Activated CD4-positive, alpha-beta T cell treated with anti-CD3 and anti-CD28 coated beads for 36 hours (primary cell): ENCODE measurements around the gene IFNA4. TPM values are rescaled to one million over a fixed set of nuclear protein-coding genes. Genes with fewer than 3 reads are reported as not detected.
"Not testable (repeated sequence)": the region's sequence is repeated elsewhere in the genome, so short reads cannot be mapped to it uniquely, and the experiment has no call there.

Experiments used
- ATAC-seq: fragments of 200-7000 bp; cut with Tn5 transposase; one replicate; pipeline ENCODE4 v1.10.0; 2021; ENCODE audit warnings: mild to moderate bottlenecking, moderate library complexity
- CTCF ChIA-PET: fragments of 350-600 bp; sonication (Branson Sonifier 250); formaldehyde crosslinking; loops from one replicate; lab custom pipeline; 2021; ENCODE audit warnings: antibody characterized with exemption; lab: Charles Lee
- POLR2A ChIA-PET: fragments of 350-600 bp; sonication (Branson Sonifier 250); formaldehyde crosslinking; loops from one replicate; lab custom pipeline; 2021; ENCODE audit warnings: antibody characterized with exemption, inconsistent platforms; lab: Charles Lee
- DNase-seq: peaks from one replicate; pipeline ENCODE4 v3.0.0-alpha.2; 2020
- H3K27ac Mint-ChIP-seq: one replicate; pipeline ENCODE4 v1.8.0; 2021; ENCODE audit warnings: mixed read lengths
- H3K27me3 Mint-ChIP-seq: one replicate; pipeline ENCODE4 v1.8.0; 2021; ENCODE audit warnings: mixed read lengths
- H3K36me3 Mint-ChIP-seq: one replicate; pipeline ENCODE4 v1.8.0; 2021; ENCODE audit warnings: low read depth, mixed read lengths
- H3K4me1 Mint-ChIP-seq: one replicate; pipeline ENCODE4 v1.8.0; 2021; ENCODE audit warnings: mixed read lengths
- H3K4me3 Mint-ChIP-seq: one replicate; pipeline ENCODE4 v1.8.0; 2021; ENCODE audit warnings: mild to moderate bottlenecking, moderate library complexity, mixed read lengths
- H3K9me3 Mint-ChIP-seq: one replicate; pipeline ENCODE4 v1.8.0; 2021; ENCODE audit warnings: low read depth, mixed read lengths
- intact Hi-C, 2 experiments: fragments of 100-400 bp; cut with DNase I in 1 of 2; cut with micrococcal nuclease in 1 of 2; formaldehyde crosslinking; loops; one replicate each; pipeline versions ENCODE4 v1.14.2 to v1.15.1; 2022 to 2024; cut with DNase I, micrococcal nuclease
- total RNA-seq, 2 experiments: library from RNA; stranded (reverse); gene quantifications; one replicate each; pipeline ENCODE4 v1.2.3, GENCODE V29; 2021

IFNA4 gene
- total RNA-seq, 2 experiments from 2014 or later = not detected

DNA sequence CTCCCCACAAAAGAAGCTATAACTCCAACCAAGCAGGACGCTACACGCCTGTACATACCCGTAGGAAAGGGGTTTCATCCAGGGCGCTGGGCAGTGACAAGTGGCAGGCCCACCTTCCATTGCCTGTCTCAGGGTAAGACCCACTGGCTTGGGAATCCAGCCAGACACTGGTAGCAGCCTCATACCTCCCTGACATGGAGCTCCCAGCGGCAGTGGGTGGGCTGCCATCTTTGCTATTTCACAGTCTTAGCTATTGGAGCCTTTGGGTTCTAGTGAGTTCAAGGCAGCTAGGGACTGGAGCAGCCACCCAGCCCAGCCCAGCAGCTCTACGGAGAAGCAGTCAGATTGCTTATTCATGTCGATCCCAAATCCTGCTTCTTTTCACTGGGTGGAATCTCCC is 22.9 kb upstream of the IFNA4 start:
- POLR2A ChIA-PET = no interaction called here

GRCh38 chr9:21207043-21207442 is 19.7 kb upstream of the IFNA4 start, which contains the start of gene IFNA10:
Gene IFNA10, minus strand, starts transcription at chr9:21207143. Its CDS starts 46 bp downstream, at chr9:21207097.
- ATAC-seq, POLR2A ChIA-PET, H3K4me3 Mint-ChIP-seq, H3K27ac Mint-ChIP-seq, intact Hi-C loops, H3K9me3 Mint-ChIP-seq, DNase-seq, H3K4me1 Mint-ChIP-seq, H3K36me3 Mint-ChIP-seq: not testable (repeated sequence)
- CTCF ChIA-PET = interaction anchor here (0.8 kb wide), 1 partner anchor 119 kb away, joined by 3 read pairs; no protein-coding TSS in a partner anchor
- H3K27me3 Mint-ChIP-seq = peaks cover 19% of the 10 kb centered on the region

More for the DNA sequence above, 22.9 kb upstream of the IFNA4 start:
- ATAC-seq = no peak
- Mint-ChIP-seq H3K4me1 (peaks cover 8% of the 10 kb centered on the region), H3K4me3 (no peak overlapping the region), H3K27me3 (peaks cover 14% of the 10 kb centered on the region), H3K9me3 (no peaks in the 10 kb centered on the region), H3K36me3 (no peaks in the 10 kb centered on the region), H3K27ac (no peak overlapping the region)
- CTCF ChIA-PET = no interaction called here
- no peak for DNase-seq
- intact Hi-C loops = no loop called here

- Mint-ChIP-seq H3K4me3 (no peak overlapping the region), H3K4me1 (peaks cover 13% of the 10 kb centered on the region), H3K27ac (no peak overlapping the region), H3K27me3 (peaks cover 28% of the 10 kb centered on the region), H3K9me3 (peaks cover 3% of the 10 kb centered on the region), H3K36me3 (no peaks in the 10 kb centered on the region)
- ChIA-PET POLR2A (no interaction called here), CTCF (interaction anchor here (0.6 to 1.3 kb wide), 2 partner anchors 11 to 195 kb away, joined by 3 read pairs; no protein-coding TSS in a partner anchor)
- DNase-seq (no peak), ATAC-seq (peak; percentile 68)
- intact Hi-C loops = no loop called here
Measured at GRCh38 chr9:21205204-21205603, 17.8 kb upstream of the IFNA4 start.

DNA sequence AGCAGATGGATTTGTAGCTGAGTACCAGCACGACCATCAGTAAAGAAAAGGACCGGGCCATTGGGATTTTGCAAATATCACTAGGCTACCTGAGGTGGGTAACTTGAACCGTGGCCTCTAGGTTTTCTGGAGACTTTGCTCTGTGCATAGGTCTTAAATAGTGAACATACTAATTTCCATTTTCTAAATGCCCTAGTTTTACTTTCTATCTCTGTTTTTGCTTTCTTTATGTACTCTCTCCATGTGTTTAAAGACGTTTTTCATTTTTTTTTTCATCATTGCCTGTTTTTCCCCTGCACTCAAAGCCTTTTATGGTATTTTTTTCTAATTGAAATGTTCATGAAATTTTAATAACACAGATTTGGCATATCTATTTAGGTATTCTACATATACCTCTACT is 14.7 kb upstream of the IFNA4 start, which contains the start of gene IFNA7:
Gene IFNA7 (minus strand): TSS at position 101 of the 400 bp plus-strand sequence. CDS start 40 bp downstream, at position 61.
- H3K27ac Mint-ChIP-seq, H3K36me3 Mint-ChIP-seq, DNase-seq, POLR2A ChIA-PET, ATAC-seq, H3K9me3 Mint-ChIP-seq, H3K4me3 Mint-ChIP-seq, intact Hi-C loops: not testable (repeated sequence)
- CTCF ChIA-PET = interaction anchor here (0.6 kb wide), 1 partner anchor 108 kb away, joined by 3 read pairs; no protein-coding TSS in a partner anchor
- Mint-ChIP-seq H3K27me3 (peaks cover 34% of the 10 kb centered on the region), H3K4me1 (peaks cover 13% of the 10 kb centered on the region)

DNA sequence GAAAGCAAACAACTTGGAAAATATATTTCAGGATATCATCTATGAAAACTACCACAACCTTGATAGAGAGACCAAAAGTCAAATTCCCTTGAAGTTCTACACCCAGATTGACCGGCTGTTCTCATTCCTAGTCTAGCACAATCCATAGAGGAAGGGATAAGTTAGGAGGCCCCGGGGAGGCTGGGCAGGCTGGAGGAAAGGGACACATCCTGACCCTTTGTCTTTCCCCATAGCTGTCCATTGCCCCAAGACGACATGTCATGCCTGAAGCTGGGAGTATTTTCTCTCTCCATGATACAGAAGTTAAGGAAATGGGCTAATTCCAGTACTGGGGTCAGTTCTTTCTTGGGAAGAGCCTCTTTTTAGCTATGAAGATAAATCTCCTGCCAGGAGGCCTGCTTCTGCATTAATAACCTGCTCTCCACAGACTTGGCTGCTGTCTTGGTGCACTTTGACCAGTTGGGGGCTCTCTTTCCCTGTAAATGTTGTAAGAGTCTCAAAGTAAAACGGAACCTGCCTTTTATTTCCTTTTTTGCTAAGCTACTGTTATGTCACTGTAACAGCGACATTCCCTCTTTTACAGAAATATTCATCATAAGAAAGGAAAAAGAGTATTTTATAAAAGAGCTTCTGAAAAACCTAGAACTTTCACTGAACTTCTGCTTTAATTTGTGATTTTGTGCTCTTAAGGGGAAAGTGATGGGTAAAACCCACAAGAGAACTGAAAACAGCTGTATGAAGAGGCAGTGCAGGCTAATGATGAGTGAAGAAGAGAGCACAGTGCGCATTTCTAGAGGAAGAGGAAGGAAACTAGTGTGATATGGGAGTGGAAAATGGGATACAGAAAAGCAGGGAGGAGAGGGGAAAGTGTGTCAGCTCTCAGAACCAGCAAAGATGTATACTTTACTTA is 7.7 kb upstream of the IFNA4 start:
- POLR2A ChIA-PET = not testable (repeated sequence)
- intact Hi-C loops = loop anchor here (1.0 to 10.0 kb wide), 6 partner anchors 122 to 594 kb away; no protein-coding TSS in a partner anchor

DNA sequence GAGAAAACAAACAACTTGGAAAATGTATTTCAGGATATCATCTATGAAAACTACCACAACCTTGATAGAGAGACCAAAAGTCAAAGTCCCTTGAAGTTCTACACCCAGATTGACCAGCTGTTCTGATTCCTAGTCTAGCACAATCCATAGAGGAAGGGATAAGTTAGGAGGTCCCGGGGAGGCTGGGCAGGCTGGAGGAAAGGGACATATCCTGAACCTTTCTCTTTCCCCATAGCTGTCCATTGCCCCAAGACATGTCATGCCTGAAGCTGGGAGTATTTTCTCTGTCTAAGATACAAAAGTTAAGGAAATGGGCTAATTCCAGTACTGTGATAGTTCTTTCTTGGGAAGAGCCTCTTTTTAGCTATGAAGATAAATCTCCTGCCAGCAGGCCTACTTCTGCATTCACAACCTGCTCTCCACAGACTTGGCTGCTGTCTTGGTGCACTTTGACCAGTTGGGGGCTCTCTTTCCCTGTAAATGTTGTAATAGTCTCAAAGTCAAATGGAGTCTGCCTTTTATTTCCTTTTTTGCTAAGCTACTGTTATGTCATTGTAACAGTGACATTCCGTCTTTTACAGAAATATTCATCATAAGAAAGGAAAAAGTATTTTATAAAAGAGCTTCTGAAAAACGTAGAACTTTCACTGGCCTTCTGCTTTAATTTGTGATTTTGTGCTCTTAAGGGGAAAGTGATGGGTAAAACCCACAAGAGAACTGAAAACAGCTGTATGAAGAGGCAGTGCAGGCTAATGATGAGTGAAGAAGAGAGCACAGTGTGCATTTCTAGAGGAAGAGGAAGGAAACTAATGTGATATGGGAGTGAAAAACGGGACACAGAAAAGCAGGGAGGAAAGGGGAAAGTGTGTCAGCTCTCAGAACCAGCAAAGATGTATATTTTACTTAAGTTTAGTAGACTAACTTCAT is 4.3 kb downstream of the IFNA4 start:
- H3K9me3 Mint-ChIP-seq, H3K27me3 Mint-ChIP-seq, H3K4me1 Mint-ChIP-seq, H3K36me3 Mint-ChIP-seq, H3K4me3 Mint-ChIP-seq, POLR2A ChIA-PET, H3K27ac Mint-ChIP-seq, intact Hi-C loops: not testable (repeated sequence)
- peak; percentile 42 for DNase-seq
- peak; percentile 83 for ATAC-seq
- CTCF ChIA-PET = interaction anchor here (0.6 to 1.8 kb wide), 24 partner anchors 8 to 1620 kb away, joined by 3 to 7 read pairs (median 3); partner anchors contain the start of genes IFNA17 and IFNA8

More for the DNA sequence above, 7.7 kb upstream of the IFNA4 start:
- H3K4me3 Mint-ChIP-seq, H3K4me1 Mint-ChIP-seq, H3K36me3 Mint-ChIP-seq, H3K27me3 Mint-ChIP-seq, H3K27ac Mint-ChIP-seq, H3K9me3 Mint-ChIP-seq: not testable (repeated sequence)
- CTCF ChIA-PET = interaction anchor here (0.6 to 1.7 kb wide), 34 partner anchors 9 to 618 kb away, joined by 3 to 9 read pairs (median 4); partner anchors contain the start of gene IFNA16
- ATAC-seq (peak; percentile 93), DNase-seq (peak; percentile 58)

DNA sequence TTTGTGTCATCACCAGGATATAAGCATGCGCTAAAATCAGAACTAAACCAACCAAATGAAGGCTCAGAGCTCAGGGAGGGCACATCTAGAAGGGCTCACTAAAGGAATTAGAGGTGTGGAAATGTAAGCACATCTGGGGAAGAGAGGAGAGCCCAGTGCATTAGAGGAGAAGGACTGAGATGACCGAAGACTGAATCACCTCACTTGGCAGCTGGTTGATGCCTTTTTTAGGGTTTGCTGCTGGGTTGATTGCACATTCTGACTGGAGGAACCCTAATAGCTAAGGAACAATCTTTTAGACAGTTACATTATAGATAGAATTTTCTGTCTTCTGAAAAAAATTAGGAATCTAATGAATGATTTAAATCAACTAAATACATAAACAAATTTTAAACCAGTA is 12.7 kb downstream of the IFNA4 start:
- intact Hi-C loops = no loop called here
- no peak overlapping the region for H3K27ac Mint-ChIP-seq
- H3K4me3 Mint-ChIP-seq = no peak overlapping the region
- ATAC-seq = no peak
- no peaks in the 10 kb centered on the region for H3K36me3 Mint-ChIP-seq
- H3K27me3 Mint-ChIP-seq = peaks cover 2% of the 10 kb centered on the region
- H3K9me3 Mint-ChIP-seq = no peaks in the 10 kb centered on the region
- no peak for DNase-seq
- CTCF ChIA-PET = interaction anchor here (0.6 to 1.6 kb wide), 5 partner anchors 9 to 62 kb away, joined by 3 to 6 read pairs (median 4); no protein-coding TSS in a partner anchor
- POLR2A ChIA-PET = no interaction called here
- H3K4me1 Mint-ChIP-seq = no peaks in the 10 kb centered on the region

GRCh38 chr9:21172156-21172555 is 15.2 kb downstream of the IFNA4 start:
- no peak overlapping the region for H3K27ac Mint-ChIP-seq
- DNase-seq (no peak), ATAC-seq (no peak)
- peaks cover 2% of the 10 kb centered on the region for H3K27me3 Mint-ChIP-seq
- no peaks in the 10 kb centered on the region for H3K9me3 Mint-ChIP-seq
- ChIA-PET CTCF (interaction anchor here (0.6 kb wide), 1 partner anchor 25 kb away, joined by 4 read pairs; no protein-coding TSS in a partner anchor), POLR2A (no interaction called here)
- no peaks in the 10 kb centered on the region for H3K4me1 Mint-ChIP-seq
- intact Hi-C loops = no loop called here
- H3K4me3 Mint-ChIP-seq = no peak overlapping the region
- H3K36me3 Mint-ChIP-seq = no peaks in the 10 kb centered on the region

DNA sequence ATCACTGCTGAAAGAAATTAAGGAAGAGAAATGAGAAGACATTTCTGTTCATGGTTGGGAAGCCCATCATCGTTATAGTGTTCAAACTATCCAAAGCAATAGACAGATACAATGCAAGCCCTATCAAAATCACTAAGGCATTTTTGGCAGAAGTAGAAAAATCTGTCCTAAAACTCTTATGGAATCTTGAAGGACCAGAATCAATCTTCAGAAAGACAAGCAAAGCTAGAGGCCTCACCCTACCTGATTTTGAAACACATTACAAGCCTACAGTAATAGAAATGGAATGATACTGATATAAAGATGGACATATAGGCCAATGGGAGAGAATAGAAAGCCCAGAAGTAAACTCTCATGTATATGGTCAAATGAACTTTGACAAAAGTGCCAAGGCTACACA is 16.0 kb downstream of the IFNA4 start:
- intact Hi-C loops = no loop called here
- POLR2A ChIA-PET = no interaction called here
- CTCF ChIA-PET = no interaction called here
- Mint-ChIP-seq H3K27ac (no peak overlapping the region), H3K27me3 (peaks cover 2% of the 10 kb centered on the region), H3K36me3 (no peaks in the 10 kb centered on the region), H3K9me3 (no peaks in the 10 kb centered on the region), H3K4me1 (no peaks in the 10 kb centered on the region), H3K4me3 (no peak overlapping the region)
- DNase-seq (no peak), ATAC-seq (no peak)

DNA sequence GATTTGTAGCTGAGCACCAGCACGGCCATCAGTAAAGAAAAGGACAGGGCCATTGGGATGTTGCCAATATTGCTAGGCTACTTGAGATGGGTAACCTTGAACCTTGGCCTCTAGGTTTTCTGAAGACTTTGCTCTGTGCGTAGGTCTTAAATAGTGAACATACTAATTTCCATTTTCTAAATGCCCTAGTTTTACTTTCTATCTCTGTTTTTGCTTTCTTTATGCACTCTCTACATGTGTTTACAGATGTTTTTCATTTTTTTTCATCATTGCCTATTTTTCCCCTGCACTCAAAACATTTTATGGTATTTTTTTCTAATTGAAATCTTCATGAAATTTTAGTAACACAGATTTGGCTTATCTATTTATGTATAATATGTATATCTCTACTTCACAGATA is 20.8 kb downstream of the IFNA4 start, which contains the start of gene IFNA21:
Gene IFNA21 (minus strand): TSS at position 101 of the 400 bp plus-strand sequence. CDS start 48 bp downstream, at position 53.
- H3K27me3 Mint-ChIP-seq, ATAC-seq, H3K4me1 Mint-ChIP-seq, H3K36me3 Mint-ChIP-seq, POLR2A ChIA-PET, H3K27ac Mint-ChIP-seq, intact Hi-C loops, DNase-seq, H3K9me3 Mint-ChIP-seq, H3K4me3 Mint-ChIP-seq: not testable (repeated sequence)
- CTCF ChIA-PET = interaction anchor here (0.7 kb wide), 1 partner anchor 16 kb away, joined by 3 read pairs; no protein-coding TSS in a partner anchor

DNA sequence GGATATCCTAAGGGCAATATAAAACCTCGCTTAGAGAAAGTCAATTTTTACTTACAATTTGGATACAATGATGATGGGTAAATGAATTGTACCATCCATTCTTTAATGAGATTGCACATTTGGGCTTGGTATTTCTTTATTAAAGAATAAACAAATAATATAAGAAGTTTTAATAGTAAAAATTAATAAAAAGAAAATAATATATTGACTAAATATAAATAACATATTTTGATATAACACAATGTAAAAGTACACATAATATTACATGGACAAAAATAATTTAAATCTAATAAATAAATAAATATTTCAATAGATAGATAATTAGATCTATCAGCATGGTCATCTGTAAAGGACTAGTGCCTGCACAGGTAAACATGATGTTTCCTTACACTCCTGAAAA is 21.9 kb downstream of the IFNA4 start:
- DNase-seq (no peak), ATAC-seq (no peak)
- no peak overlapping the region for H3K27ac Mint-ChIP-seq
- intact Hi-C loops = no loop called here
- ChIA-PET CTCF (no interaction called here), POLR2A (no interaction called here)
- peaks cover 2% of the 10 kb centered on the region for H3K27me3 Mint-ChIP-seq
- H3K4me3 Mint-ChIP-seq = no peak overlapping the region
- H3K36me3 Mint-ChIP-seq = no peaks in the 10 kb centered on the region
- H3K9me3 Mint-ChIP-seq = no peaks in the 10 kb centered on the region
- peaks cover 10% of the 10 kb centered on the region for H3K4me1 Mint-ChIP-seq
